ENCODE data around the gene R3HDM4. TPM values are rescaled to one million over a fixed set of nuclear protein-coding genes. Genes with fewer than 3 reads are reported as not detected.

R3HDM4 gene
- total and polyA plus RNA-seq, 9 of the 15 experiments (the other 6 are each of a cell fraction or from before 2014, with no cell fraction given), result 3.2 to 154 (median 59.0) TPM

GRCh38 chr19:954672-955494 lies 41.9 kb upstream of the R3HDM4 start (continued):
- TF ChIP-seq, protein P1, sequence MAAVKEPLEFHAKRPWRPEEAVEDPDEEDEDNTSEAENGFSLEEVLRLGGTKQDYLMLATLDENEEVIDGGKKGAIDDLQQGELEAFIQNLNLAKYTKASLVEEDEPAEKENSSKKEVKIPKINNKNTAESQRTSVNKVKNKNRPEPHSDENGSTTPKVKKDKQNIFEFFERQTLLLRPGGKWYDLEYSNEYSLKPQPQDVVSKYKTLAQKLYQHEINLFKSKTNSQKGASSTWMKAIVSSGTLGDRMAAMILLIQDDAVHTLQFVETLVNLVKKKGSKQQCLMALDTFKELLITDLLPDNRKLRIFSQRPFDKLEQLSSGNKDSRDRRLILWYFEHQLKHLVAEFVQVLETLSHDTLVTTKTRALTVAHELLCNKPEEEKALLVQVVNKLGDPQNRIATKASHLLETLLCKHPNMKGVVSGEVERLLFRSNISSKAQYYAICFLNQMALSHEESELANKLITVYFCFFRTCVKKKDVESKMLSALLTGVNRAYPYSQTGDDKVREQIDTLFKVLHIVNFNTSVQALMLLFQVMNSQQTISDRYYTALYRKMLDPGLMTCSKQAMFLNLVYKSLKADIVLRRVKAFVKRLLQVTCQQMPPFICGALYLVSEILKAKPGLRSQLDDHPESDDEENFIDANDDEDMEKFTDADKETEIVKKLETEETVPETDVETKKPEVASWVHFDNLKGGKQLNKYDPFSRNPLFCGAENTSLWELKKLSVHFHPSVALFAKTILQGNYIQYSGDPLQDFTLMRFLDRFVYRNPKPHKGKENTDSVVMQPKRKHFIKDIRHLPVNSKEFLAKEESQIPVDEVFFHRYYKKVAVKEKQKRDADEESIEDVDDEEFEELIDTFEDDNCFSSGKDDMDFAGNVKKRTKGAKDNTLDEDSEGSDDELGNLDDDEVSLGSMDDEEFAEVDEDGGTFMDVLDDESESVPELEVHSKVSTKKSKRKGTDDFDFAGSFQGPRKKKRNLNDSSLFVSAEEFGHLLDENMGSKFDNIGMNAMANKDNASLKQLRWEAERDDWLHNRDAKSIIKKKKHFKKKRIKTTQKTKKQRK (IDR thresholded peaks at IDR 0.05; ENCODE audit: borderline replicate concordance, low read depth, low read length), result no peak
- TF ChIP-seq ZNF140 (CRISPR knock-in tag; IDR thresholded peaks at IDR 0.05) (no peak), TCF7L2 (IDR thresholded peaks at IDR 0.05; ENCODE audit: low read depth, low read length) (no peak), ZNF12 (CRISPR knock-in tag; IDR thresholded peaks at IDR 0.05) (no peak), XRCC5 (IDR thresholded peaks at IDR 0.05; ENCODE audit: low read depth, low read length) (no peak), FOXK1 (CRISPR knock-in tag; IDR thresholded peaks at IDR 0.05; ENCODE audit: borderline replicate concordance) (no peak), ATF7 (IDR thresholded peaks at IDR 0.05) (peak; percentile 59; the same call in 1 of the 2 replicates), SUPT5H (IDR thresholded peaks at IDR 0.05) (peak; percentile 13; the same call in 1 of the 2 replicates), ZNF609 (CRISPR knock-in tag; IDR thresholded peaks at IDR 0.05; ENCODE audit: borderline replicate concordance) (no peak), LCOR (CRISPR knock-in tag; IDR thresholded peaks at IDR 0.05) (no peak), NBN (IDR thresholded peaks at IDR 0.05; ENCODE audit: low read depth) (no peak), SMAD1 (IDR thresholded peaks at IDR 0.05; ENCODE audit: low read depth, low read length, partially characterized antibody) (no peak), MAZ (CRISPR knock-in tag; conservative IDR thresholded peaks at IDR 0.05 in 1 of 2, IDR thresholded peaks at IDR 0.05 in 1 of 2) (peak; percentile 60 to 83; a peak in 3 of 4 replicates), ZNF398 (CRISPR knock-in tag; IDR thresholded peaks at IDR 0.05) (no peak), C11orf30 (IDR thresholded peaks at IDR 0.05; ENCODE audit: low read depth) (no peak), NCOA1 (IDR thresholded peaks at IDR 0.05; ENCODE audit: low read depth) (no peak; the same call in 1 of the 2 replicates), CHD2 (IDR thresholded peaks at IDR 0.05; ENCODE audit: low read depth, low read length) (no peak), ZNF785 (CRISPR knock-in tag; IDR thresholded peaks at IDR 0.05) (no peak), FOS (IDR thresholded peaks at IDR 0.05; ENCODE audit: extremely low read depth, insufficient read length) (no peak)

Measured in K562 (cell line).